Ureter (tissue), 1 donor: ENCODE measurements around the gene KIF5A. TPM values are rescaled to one million over a fixed set of nuclear protein-coding genes. Genes with fewer than 3 reads are reported as not detected.

ENCODE experiments used
- DNase-seq: peaks from one replicate; pipeline ENCODE4 v3.0.0-alpha.2; 2020; ENCODE audit warnings: low spot score
- total RNA-seq: library from RNA; stranded (reverse); gene quantifications from one replicate; pipeline ENCODE4 v1.2.4, GENCODE V29; 2023
- donor health status: DM: yes; HTN: yes; CAD: no.

KIF5A gene
- total RNA-seq, 1 donor from 2014 or later: 0.99 TPM

DNA sequence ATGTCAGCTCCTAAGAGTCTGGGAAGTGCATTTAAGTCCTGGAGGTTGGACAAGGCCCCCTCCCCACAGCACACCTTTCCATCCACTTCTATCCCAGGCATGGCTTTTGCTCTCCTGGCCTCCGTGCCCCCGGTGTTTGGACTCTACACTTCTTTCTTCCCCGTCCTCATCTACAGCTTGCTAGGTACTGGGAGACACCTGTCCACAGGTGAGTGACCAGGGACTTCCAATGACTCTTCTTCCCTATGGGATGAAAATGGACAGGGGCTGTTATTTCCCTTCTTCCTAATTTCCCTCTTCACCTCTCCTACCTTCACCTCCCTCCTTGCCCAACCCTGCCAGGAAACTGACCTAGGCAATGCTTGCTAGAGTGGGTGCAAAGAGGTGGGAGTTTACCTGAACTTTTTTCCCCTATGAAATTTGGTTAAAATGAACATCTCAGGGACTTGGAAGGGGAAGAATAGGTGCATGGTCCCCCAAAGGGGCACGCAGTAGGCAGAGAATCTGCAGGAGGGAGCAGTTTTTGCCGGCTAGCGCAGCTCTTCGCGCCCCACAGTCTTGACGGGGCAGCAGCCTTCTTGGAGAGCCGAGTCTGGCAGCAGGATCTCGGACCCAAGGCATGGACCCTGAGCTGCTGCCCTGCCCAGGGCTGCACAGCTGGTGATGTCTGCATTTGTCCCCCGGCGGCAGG lies 70.5 kb downstream of the KIF5A start:
- no peak for DNase-seq

DNA sequence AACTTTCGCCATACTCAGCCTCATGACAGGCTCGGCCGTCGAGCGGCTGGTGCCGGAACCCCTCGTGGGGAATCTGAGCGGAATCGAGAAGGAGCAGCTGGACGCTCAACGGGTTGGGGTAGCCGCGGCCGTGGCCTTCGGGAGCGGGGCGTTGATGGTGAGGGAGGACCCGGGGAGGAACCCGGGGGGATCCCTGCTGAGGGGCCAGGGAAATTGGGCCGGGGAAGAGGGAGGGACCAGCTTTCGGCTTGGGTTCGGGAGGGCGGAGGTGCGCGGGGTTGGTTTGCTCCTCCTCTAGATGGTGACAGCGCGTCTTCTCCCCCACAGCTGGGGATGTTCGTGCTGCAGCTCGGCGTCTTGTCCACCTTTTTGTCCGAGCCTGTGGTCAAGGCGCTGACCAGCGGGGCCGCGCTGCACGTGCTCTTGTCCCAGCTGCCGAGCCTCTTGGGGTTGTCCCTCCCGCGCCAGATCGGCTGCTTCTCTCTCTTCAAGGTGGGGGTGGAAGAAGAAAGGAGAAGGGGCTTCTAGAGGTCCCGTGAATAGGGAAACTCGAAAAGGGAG lies 71.2 kb downstream of the KIF5A start:
- no peak for DNase-seq

DNA sequence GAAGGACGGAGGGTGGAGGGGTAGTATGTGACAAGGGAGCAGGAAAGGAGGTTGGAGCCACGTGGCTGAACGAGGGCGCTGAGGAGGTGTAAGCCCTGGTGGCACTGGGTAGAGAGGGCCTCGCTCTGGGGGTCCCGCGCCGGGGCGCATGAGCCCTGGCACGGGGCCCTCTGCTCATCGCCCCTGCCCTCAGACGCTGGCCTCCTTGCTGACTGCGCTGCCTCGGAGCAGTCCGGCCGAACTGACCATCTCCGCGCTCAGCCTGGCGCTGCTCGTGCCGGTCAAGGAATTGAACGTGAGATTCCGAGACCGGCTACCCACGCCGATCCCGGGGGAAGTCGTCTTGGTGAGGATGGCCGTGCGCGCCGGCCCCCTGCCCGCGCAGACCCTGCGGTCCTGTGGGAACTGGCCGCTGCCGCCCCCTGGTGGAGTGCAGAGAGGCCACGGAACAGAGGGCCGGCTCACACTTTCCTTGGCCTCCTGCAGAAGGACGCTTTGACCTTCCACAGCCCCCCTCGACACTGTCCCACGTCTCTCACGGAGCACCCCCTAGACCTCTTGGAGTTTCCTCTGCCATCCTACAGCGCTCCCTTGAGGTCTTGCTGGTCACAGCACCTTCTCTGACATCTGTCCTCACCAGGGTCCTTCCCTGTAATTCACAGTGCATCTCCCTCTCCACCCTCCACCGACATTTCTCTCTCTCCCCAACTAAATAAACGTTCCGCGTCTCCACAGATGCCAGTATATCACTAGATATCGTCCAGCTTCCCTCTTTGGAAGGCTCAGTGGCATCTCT lies 71.9 kb downstream of the KIF5A start:
- no peak for DNase-seq

DNA sequence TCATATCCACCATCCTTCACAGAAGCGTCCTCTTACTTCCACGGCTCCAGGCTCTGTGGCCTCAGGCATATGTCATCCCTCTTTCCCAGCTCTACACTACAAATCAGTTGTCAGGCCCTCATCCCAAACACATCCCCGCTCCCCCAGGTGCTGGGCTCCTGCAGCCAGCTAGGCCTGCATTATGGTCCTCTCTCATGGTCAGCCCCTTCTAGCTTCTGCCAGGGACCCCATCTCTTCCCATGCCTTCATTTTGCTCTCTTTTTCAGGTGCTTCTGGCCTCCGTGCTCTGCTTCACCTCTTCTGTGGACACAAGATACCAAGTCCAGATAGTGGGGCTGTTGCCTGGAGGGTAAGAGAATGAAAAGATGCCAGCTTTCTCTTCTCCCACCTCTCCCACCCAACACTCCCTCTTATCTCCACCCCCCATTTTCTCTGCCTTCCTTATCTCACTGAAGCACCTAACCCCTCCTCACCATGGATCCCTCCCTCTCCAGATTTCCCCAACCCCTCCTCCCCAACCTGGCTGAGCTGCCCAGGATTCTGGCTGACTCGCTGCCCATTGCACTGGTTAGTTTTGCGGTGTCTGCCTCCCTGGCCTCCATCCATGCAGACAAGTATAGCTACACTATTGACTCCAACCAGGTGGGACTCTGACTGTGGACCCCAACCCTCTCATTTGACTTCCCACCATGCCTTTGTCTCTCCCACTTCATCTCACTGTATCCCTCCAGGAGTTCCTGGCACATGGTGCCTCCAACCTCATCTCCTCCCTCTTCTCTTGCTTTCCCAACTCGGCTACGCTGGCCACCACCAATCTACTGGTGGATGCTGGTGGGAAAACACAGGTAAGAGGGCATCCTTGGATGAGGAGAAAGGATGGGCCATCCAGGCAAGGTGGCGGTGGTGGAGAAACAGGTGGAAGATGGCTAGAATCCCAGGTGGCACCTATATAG lies 72.7 kb downstream of the KIF5A start:
- no peak for DNase-seq

DNA sequence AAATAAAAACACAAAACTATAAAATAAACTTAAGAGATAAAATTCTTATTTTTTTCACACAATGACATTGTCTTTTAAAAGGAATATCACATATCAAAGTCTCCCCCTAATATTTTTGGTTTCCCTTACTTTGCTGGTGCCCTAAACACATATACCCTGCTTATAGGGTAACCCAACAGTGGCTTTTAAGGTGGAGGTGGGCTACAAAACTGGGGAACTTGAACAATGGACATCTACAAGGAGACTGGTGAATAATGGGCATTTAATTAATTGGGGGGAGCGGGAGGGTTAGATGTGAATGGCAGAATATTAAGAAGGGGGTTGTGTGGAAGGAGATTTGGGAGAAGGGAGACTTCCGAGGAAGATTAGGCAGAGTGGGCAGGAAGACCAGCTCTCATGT lies 73.5 kb downstream of the KIF5A start:
- DNase-seq: no peak

DNA sequence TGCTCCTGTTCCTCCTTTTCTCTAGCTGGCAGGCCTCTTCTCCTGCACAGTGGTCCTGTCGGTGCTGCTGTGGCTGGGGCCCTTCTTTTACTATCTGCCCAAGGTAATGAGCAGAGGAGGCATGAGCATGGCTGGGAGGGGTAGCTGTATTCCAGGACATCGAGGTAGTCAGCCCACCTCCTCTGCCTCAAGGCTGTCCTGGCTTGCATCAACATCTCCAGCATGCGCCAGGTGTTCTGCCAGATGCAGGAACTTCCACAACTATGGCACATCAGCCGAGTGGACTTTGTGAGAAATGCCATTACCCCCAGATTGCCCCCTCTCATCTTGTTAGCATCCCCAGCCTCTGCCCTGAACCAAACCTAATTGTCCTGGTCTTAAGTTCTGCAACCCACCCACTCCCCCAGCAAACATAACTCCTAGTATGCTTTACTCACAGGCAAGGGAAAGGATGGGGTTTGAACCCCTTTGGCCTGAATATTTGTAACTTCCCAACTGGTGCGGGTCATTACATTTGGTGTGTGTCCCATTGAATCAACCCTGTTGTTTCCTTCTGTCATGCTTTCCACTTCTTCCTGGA lies 74.1 kb downstream of the KIF5A start:
- no peak for DNase-seq

- DNase-seq: no peak
Observed at GRCh38 chr12:57624441-57625220, 74.8 kb downstream of the KIF5A start.

GRCh38 chr12:57625261-57626032 lies 75.6 kb downstream of the KIF5A start:
- DNase-seq: no peak

DNA sequence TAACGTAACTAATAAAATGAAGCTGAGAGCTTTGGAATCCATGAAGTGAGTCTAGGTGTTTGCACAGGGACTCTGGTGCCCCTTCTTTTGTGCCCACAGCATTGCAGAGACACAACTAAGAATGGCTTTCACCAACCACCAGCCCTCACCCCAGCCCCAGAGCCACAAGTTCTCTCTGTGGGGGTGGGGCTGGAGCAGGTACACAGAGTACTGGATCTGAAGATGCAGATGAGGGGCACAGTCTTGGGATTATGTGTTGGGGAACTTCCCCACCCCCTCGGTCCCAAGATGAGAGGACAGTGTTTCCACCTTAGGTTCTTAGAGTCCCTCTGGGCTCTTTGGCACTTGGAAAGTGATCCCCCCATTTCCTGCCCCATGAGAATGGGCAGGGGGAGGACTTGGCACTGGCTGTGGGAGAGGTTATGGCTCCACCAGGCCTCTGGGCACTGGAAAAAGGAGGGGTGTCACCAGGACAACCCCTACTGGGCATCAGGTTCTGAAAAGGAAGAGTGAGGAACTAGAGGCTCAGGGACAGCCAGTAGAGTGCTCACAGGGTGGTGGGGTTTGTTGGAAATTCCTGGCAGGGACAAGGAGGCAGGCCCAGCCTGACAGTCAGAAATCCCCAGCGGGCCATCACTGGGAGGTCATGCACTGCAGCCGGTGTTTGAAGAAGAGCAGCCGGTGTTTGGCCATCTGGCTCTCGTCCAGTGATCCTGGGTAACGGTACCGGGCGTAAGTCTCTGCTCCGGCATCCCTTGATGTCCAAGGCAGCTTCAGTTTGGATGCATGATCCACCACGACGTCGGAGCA lies 76.5 kb downstream of the KIF5A start:
- DNase-seq: peak; percentile 38

- DNase-seq: no peak
Observed at GRCh38 chr12:57626921-57627445, 77.1 kb downstream of the KIF5A start.

GRCh38 chr12:57627501-57628279 lies 77.8 kb downstream of the KIF5A start:
- peak; percentile 44 for DNase-seq

DNA sequence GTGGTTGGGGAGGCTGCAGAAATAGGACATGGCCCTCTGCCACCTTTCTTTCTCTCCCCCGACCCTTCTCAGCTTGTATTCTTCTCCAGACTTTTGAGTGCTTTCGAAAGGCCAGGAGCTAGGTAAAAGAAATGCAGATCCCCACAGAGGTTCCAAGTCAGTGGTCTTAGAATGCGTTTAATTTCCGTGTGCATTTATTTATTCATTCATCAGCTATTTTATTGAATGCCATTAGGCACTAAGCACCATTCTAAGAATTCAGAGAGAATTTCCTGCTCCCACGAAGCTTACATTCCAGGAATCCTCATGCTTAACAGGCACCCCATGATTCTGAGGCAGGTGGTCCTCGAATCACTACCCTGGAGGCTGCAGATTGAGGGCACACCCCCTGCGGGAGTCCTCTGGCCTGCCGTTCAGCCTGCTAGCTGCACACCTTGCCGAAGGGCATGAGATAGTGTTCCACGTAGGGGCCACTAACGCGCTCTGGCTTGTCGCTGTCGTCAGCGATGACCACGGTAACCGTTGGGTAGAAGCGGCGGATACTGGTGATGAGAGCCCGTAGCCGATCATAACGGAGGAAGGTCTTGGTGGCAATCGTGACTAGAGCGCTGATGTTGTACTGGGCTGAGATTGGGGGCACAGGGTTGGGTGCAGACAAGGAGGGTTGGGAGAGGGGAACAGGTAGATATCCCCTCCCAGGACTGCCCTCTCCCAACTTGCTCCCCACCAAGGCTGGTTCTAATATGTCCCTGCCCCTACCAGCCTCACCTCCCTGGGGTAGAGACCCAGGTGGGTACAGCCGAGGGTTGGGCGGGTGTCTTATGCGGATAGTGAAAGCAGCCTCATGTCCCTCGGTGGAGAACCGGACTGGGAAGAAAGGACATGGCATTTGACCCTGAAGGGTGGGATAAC lies 78.7 kb downstream of the KIF5A start:
- peak; percentile 38 for DNase-seq

DNA sequence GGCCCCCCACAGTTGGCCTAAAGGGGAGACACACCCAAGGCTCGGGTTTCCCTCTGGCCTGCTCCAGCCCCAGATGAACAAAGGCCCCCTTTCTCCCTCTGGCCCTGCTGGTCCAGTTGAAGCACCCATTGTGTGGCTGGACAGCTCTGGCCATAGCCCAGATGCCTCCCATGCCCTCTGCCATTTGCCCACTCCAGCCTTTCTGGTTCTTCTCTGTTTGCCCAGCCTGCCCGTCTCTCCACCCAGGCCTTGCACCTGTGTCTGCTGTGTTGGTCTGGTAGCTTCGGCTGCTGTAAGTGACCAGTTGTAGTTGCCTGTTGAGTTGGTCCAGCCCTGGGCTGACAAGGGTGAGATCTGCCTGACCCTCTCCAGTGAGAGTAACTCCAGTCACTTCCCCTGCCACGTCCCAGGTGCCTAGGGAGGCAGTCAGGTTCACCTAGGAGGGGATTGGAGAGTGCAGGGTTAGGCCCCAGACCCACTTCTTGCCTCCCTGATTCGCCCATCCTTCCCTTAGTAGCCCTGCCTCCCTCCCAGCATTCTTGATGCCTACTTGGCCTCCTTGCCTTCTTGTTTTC lies 80.1 kb downstream of the KIF5A start:
- DNase-seq: peak; percentile 31

GRCh38 chr12:57630891-57631433 lies 81.1 kb downstream of the KIF5A start:
- peak; percentile 28 for DNase-seq

- peak; percentile 42 for DNase-seq
Observed at GRCh38 chr12:57631566-57632072, 81.8 kb downstream of the KIF5A start.
